Trophoblast cell (in vitro differentiated cells and primary cell): ENCODE results near the gene IL1RAPL2.

ENCODE experiments used
- DNase-seq, 2 donors: peaks; one replicate each; pipeline ENCODE4 v3.0.0-alpha.2; 2016
- H2AFZ ChIP-seq: 2 replicates; pipeline ENCODE4 v1.6.1; 2013; ENCODE audit warnings: low read length, moderate library complexity, mild to moderate bottlenecking; ENCODE audit not compliant: insufficient read depth, poor library complexity
- H2AK5ac ChIP-seq: 2 replicates; pipeline ENCODE4 v1.6.1; 2013; ENCODE audit warnings: mild to moderate bottlenecking, low read length
- H2BK120ac ChIP-seq: 2 replicates; pipeline ENCODE4 v1.6.1; 2013; ENCODE audit warnings: low read length, mild to moderate bottlenecking, moderate library complexity; ENCODE audit not compliant: insufficient read depth, poor library complexity
- H2BK12ac ChIP-seq: 2 replicates; pipeline ENCODE4 v1.6.1; 2013; ENCODE audit warnings: mild to moderate bottlenecking, low read length, moderate library complexity
- H2BK5ac ChIP-seq: 2 replicates; pipeline ENCODE4 v1.6.1; 2013; ENCODE audit warnings: low read length, low read depth, moderate library complexity, mild to moderate bottlenecking; ENCODE audit not compliant: poor library complexity
- H3K14ac ChIP-seq: 2 replicates; pipeline ENCODE4 v1.6.1; 2013; ENCODE audit warnings: mild to moderate bottlenecking, low read length
- H3K18ac ChIP-seq: 2 replicates; pipeline ENCODE4 v1.6.1; 2013; ENCODE audit warnings: mild to moderate bottlenecking, low read length
- H3K23ac ChIP-seq: 2 replicates; pipeline ENCODE4 v1.6.1; 2013; ENCODE audit warnings: low read length
- H3K27ac ChIP-seq: 2 replicates; pipeline ENCODE4 v1.5.1; 2013; ENCODE audit warnings: low read depth, mild to moderate bottlenecking, inconsistent platforms, low read length, moderate library complexity
- H3K27me3 ChIP-seq: 2 replicates; pipeline ENCODE4 v1.6.1; 2013; ENCODE audit warnings: inconsistent platforms, mild to moderate bottlenecking, low read length, moderate library complexity; ENCODE audit not compliant: insufficient read depth
- H3K36me3 ChIP-seq, 2 experiments: 1 replicate in 1 of 2; 2 replicates in 1 of 2; pipeline ENCODE4 v1.6.1; 2013; ENCODE audit warnings: low read length in 2 of 2, mild to moderate bottlenecking in 2 of 2, moderate library complexity in 1 of 2; ENCODE audit not compliant: insufficient read depth in 2 of 2, control insufficient read depth in 1 of 2
- H3K4ac ChIP-seq: 2 replicates; pipeline ENCODE4 v1.6.1; 2013; ENCODE audit warnings: low read depth, mild to moderate bottlenecking, low read length, moderate library complexity
- H3K4me1 ChIP-seq, 2 experiments: 1 replicate in 1 of 2; 2 replicates in 1 of 2; pipeline ENCODE4 v1.6.1; 2013; ENCODE audit warnings: low read length in 2 of 2, mild to moderate bottlenecking in 2 of 2, moderate library complexity in 1 of 2; ENCODE audit not compliant: insufficient read depth in 2 of 2, control insufficient read depth in 1 of 2
- H3K4me2 ChIP-seq: 2 replicates; pipeline ENCODE4 v1.6.1; 2013; ENCODE audit warnings: inconsistent platforms, mild to moderate bottlenecking, low read length, moderate library complexity
- H3K4me3 ChIP-seq: 2 replicates; pipeline ENCODE4 v1.5.1; 2013; ENCODE audit warnings: mild to moderate bottlenecking, low read depth, low read length, inconsistent platforms
- H3K79me1 ChIP-seq: one replicate; pipeline ENCODE4 v1.6.1; 2013; ENCODE audit warnings: low read length
- H3K79me2 ChIP-seq: 2 replicates; pipeline ENCODE4 v1.6.1; 2013; ENCODE audit warnings: low read length, mild to moderate bottlenecking; ENCODE audit not compliant: control insufficient read depth, insufficient read depth, poor library complexity
- H3K9ac ChIP-seq: 2 replicates; pipeline ENCODE4 v1.6.1; 2013; ENCODE audit warnings: mild to moderate bottlenecking, low read length
- H3K9me3 ChIP-seq: 2 replicates; pipeline ENCODE4 v1.6.1; 2013; ENCODE audit warnings: low read depth, mild to moderate bottlenecking, control low read depth, inconsistent platforms, low read length; ENCODE audit not compliant: insufficient read depth
- H4K12ac ChIP-seq: 2 replicates; pipeline ENCODE4 v1.6.1; 2013; ENCODE audit warnings: low read depth, mild to moderate bottlenecking, low read length, moderate library complexity
- H4K8ac ChIP-seq: 2 replicates; pipeline ENCODE4 v1.6.1; 2013; ENCODE audit warnings: low read depth, mild to moderate bottlenecking, low read length, moderate library complexity
- H4K91ac ChIP-seq: one replicate; pipeline ENCODE4 v1.6.1; 2013; ENCODE audit warnings: low read depth, mild to moderate bottlenecking, low read length, moderate library complexity
- WGBS: extraction: QIAGEN DNeasy Blood & Tissue Kit; methylation state at CpG from one replicate; pipeline ENCODE4 v1.1.7; 2013; ENCODE audit warnings: missing lambda C conversion rate; ENCODE audit not compliant: insufficient read length, insufficient coverage; ENCODE audit errors: extremely low coverage; 5-methylcytosine and 5-hydroxymethylcytosine counted together

Gene IL1RAPL2

DNA sequence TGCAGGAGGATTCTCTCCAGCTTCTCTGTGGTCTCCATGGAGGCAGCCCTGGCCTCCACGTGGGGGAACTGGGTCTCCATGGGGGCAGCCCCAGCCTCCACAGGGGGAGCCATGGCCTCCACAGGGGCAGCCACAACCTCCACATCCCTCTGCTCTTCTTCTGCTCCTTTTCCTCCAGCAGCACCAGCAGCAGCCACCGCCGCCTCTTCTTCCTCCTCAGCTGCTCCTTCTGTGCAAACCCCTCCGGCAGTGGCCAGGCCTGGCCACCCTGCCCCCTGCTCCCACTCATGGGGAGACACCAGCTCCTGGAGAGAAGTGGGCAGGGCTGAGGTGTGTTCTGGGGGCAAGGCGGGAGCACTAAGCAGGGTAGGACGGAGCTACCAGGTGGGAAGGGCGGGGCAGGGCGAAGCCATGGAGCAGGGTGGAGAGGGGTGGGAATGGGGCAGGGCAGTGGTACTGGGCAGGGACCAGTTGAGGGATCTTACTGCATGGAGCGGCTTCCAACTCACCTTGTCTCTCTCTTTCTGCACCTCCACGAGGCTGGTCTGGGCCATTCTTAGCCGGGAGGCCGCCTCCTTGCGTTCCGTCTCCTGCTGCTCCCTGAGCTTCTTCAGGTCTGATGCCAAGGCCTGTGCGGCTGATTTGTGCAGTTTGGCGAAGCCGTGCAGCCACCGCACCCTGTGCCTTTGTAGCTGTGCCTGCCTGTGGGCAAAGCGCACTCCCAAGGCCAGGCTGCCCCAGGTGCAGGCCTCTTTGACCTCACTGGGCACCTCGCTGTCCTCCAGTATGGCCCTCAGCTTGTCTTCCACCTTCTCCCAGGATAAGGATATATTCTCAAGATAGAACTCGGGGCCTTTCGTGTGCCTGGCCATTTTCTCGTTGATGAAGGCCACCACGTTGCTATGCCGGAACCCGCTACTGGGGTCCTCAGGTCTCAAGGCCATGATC, 653.7 kb downstream of the IL1RAPL2 start:
- no peak overlapping the region for H2AK5ac ChIP-seq
- H4K91ac ChIP-seq, result no peak overlapping the region
- no peak overlapping the region for H2BK5ac ChIP-seq
- H3K4me3 ChIP-seq, result no peak overlapping the region
- H4K12ac ChIP-seq, result no peak overlapping the region
- H2BK120ac ChIP-seq, result no peak overlapping the region
- no peak overlapping the region for H3K14ac ChIP-seq
- H3K27me3 ChIP-seq, result no peaks in the 10 kb centered on the region
- H3K4me1 ChIP-seq, result no peaks in the 10 kb centered on the region
- H2BK12ac ChIP-seq, result no peak overlapping the region
- H3K4ac ChIP-seq, result no peak overlapping the region
- H3K23ac ChIP-seq, result no peak overlapping the region
- no peaks in the 10 kb centered on the region for H3K79me1 ChIP-seq
- no peaks in the 10 kb centered on the region for H3K36me3 ChIP-seq
- DNase-seq, result no peak
- no peaks in the 10 kb centered on the region for H3K9me3 ChIP-seq
- no CpG with 5 or more reads among the region's 26 CpGs for WGBS
- H3K4me2 ChIP-seq, result no peak overlapping the region
- H3K79me2 ChIP-seq, result no peaks in the 10 kb centered on the region
- H3K9ac ChIP-seq, result no peak overlapping the region
- no peak overlapping the region for H3K18ac ChIP-seq
- no peak overlapping the region for H2AFZ ChIP-seq
- no peak overlapping the region for H4K8ac ChIP-seq
- H3K27ac ChIP-seq, result no peak overlapping the region

DNA sequence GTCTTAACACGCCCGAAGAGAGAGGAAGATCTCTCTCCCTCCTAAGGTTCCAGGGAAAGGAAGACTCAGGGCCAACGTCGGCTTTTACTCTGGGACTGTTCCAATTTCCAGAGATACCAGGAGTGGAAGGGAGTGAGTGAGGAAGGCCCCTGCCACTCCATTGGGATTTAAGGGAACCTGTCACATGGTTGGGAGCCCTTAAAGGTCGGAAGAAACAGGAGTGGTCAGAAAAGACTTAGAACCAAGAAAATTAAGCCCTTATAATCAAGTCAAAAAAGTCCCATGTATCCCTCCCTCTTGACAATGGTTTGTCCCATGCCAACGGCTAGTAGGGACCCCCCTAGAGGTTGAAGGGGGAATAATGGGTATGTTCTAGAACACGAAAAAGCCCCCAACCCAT, 654.6 kb downstream of the IL1RAPL2 start, which contains the start of gene TEX13A:
Gene TEX13A (minus strand): TSS at position 59 of the 400 bp plus-strand sequence. CDS start 297 bp downstream, outside the sequence.
- Histone ChIP-seq H2AK5ac (no peak within 1 kb of the TSS), H3K79me2 (no peaks in the 10 kb centered on the region), H3K4me2 (no peak within 1 kb of the TSS), H2BK120ac (no peak within 1 kb of the TSS), H4K8ac (no peak within 1 kb of the TSS), H3K14ac (no peak within 1 kb of the TSS), H3K18ac (no peak within 1 kb of the TSS), H4K12ac (no peak within 1 kb of the TSS), H3K4me3 (no peak within 1 kb of the TSS), H3K4me1 (no peaks in the 10 kb centered on the region), H3K23ac (no peak within 1 kb of the TSS), H3K27ac (no peak within 1 kb of the TSS), H3K27me3 (no peaks in the 10 kb centered on the region), H3K9ac (no peak within 1 kb of the TSS), H2AFZ (no peak within 1 kb of the TSS), H4K91ac (no peak within 1 kb of the TSS), H3K79me1 (no peaks in the 10 kb centered on the region), H3K36me3 (no peaks in the 10 kb centered on the region), H3K4ac (no peak within 1 kb of the TSS), H3K9me3 (no peaks in the 10 kb centered on the region), H2BK5ac (no peak within 1 kb of the TSS), H2BK12ac (no peak within 1 kb of the TSS)
- no peak for DNase-seq
- no CpG with 5 or more reads among the region's 7 CpGs for WGBS

DNA sequence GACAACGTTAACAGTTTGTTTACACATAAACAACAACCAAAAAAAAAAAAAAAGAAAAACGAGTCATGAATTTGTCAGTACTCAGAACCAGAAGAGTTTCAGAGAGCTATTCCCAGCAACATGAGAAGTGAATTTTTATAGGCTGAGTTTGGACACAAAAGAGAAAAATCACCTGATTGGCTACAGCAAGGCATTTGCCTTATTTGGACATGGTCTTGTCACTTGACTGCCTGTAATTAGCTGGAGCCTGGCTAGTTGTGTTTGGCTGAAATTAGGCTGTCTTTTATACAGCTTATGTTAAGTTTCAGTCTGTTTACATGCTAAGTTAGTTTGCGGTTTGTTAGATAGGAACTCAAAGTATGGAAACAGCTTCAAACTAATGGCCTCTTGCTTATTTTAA, 655.4 kb downstream of the IL1RAPL2 start:
- Histone ChIP-seq H3K23ac (no peak overlapping the region), H4K12ac (no peak overlapping the region), H3K36me3 (no peaks in the 10 kb centered on the region), H4K91ac (no peak overlapping the region), H3K27ac (no peak overlapping the region), H3K79me2 (no peaks in the 10 kb centered on the region), H2BK12ac (no peak overlapping the region), H3K79me1 (no peaks in the 10 kb centered on the region), H3K4ac (no peak overlapping the region), H3K18ac (no peak overlapping the region), H2AK5ac (no peak overlapping the region), H3K4me2 (no peak overlapping the region), H3K4me3 (no peak overlapping the region), H3K4me1 (no peaks in the 10 kb centered on the region), H3K14ac (no peak overlapping the region), H4K8ac (no peak overlapping the region), H3K27me3 (no peaks in the 10 kb centered on the region), H2AFZ (no peak overlapping the region), H2BK5ac (no peak overlapping the region), H2BK120ac (no peak overlapping the region), H3K9ac (no peak overlapping the region), H3K9me3 (no peaks in the 10 kb centered on the region)
- no CpG with 5 or more reads among the region's 3 CpGs for WGBS
- DNase-seq, result no peak

DNA sequence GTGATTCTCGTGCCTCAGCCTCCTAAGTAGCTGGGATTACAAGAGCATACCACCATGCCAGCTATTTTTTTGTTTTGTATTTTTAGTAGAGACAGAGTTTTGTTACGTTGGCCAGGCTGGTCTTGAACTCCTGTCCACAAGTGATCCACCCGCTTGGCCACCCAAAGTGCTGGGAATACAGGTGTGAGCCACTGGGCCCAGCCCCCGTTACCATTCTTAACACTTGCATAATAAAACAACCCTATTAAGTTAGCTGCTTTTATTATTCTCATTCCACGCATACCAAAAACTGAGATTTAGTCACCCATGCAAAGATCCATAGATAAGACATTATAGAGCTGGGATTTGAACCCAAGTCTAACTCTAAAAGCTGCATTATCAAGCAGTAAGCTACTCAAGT, 660.5 kb downstream of the IL1RAPL2 start:
- H3K4me3 ChIP-seq, result no peak overlapping the region
- no peaks in the 10 kb centered on the region for H3K27me3 ChIP-seq
- no peaks in the 10 kb centered on the region for H3K9me3 ChIP-seq
- no peak overlapping the region for H4K8ac ChIP-seq
- H4K12ac ChIP-seq, result no peak overlapping the region
- H3K36me3 ChIP-seq, result no peaks in the 10 kb centered on the region
- H3K79me1 ChIP-seq, result no peaks in the 10 kb centered on the region
- H3K23ac ChIP-seq, result no peak overlapping the region
- no peak for DNase-seq
- H3K9ac ChIP-seq, result no peak overlapping the region
- H2BK120ac ChIP-seq, result no peak overlapping the region
- H3K79me2 ChIP-seq, result no peaks in the 10 kb centered on the region
- H3K4me2 ChIP-seq, result no peak overlapping the region
- H2AK5ac ChIP-seq, result no peak overlapping the region
- no peak overlapping the region for H2BK12ac ChIP-seq
- no peak overlapping the region for H2BK5ac ChIP-seq
- WGBS, result no CpG with 5 or more reads among the region's 5 CpGs
- H3K14ac ChIP-seq, result no peak overlapping the region
- no peak overlapping the region for H2AFZ ChIP-seq
- no peak overlapping the region for H3K18ac ChIP-seq
- H4K91ac ChIP-seq, result no peak overlapping the region
- H3K4ac ChIP-seq, result no peak overlapping the region
- H3K4me1 ChIP-seq, result no peaks in the 10 kb centered on the region
- no peak overlapping the region for H3K27ac ChIP-seq
